Mesothelial cell of epicardium (in vitro differentiated cells): Measurements from ENCODE around the gene ING1. TPM values are rescaled to one million over a fixed set of nuclear protein-coding genes. Genes with fewer than 3 reads are reported as not detected.
"Not testable (repeated sequence)": the region's sequence is repeated elsewhere in the genome, so short reads cannot be mapped to it uniquely, and the experiment has no call there.

Experiments
- DNase-seq, 2 experiments: peaks; one replicate each; pipeline ENCODE4 v3.0.0; 2021; ENCODE audit warnings: low spot score in 2 of 2; ENCODE audit not compliant: unreplicated experiment in 2 of 2
- H3K27ac Mint-ChIP-seq: 2 replicates; pipeline ENCODE4 v1.8.0; 2021; ENCODE audit warnings: mixed read lengths
- H3K27me3 Mint-ChIP-seq: 2 replicates; pipeline ENCODE4 v1.8.0; 2021; ENCODE audit warnings: low read depth, mixed read lengths
- H3K36me3 Mint-ChIP-seq: 2 replicates; pipeline ENCODE4 v1.8.0; 2021; ENCODE audit warnings: mixed read lengths
- H3K4me1 Mint-ChIP-seq: 2 replicates; pipeline ENCODE4 v1.8.0; 2021; ENCODE audit warnings: mixed read lengths
- H3K4me3 Mint-ChIP-seq: 2 replicates; pipeline ENCODE4 v1.8.0; 2021; ENCODE audit warnings: mild to moderate bottlenecking, moderate library complexity, mixed read lengths
- H3K9me3 Mint-ChIP-seq: 2 replicates; pipeline ENCODE4 v1.8.0; 2021; ENCODE audit warnings: mixed read lengths
- total RNA-seq: library from RNA; stranded (reverse); gene quantifications from 3 replicates; pipeline ENCODE4 v1.2.1, GENCODE V29; 2021
- TF ChIP-seq, protein P1 (sequence below): fragments of 200-600 bp; sonication (generic); IDR thresholded peaks from one replicate; pipeline ENCODE4 v1.5.0; 2021; ENCODE audit warnings: antibody characterized with exemption; ENCODE audit not compliant: unreplicated experiment

Gene ING1
- total RNA-seq, 1 donor from 2014 or later = 19.1 TPM

- Mint-ChIP-seq H3K4me3 (no peak overlapping the region), H3K4me1 (no peaks in the 10 kb centered on the region), H3K27me3 (no peaks in the 10 kb centered on the region), H3K27ac (no peak overlapping the region), H3K9me3 (no peaks in the 10 kb centered on the region), H3K36me3 (peaks cover 22% of the 10 kb centered on the region)
- TF ChIP-seq, protein P1, sequence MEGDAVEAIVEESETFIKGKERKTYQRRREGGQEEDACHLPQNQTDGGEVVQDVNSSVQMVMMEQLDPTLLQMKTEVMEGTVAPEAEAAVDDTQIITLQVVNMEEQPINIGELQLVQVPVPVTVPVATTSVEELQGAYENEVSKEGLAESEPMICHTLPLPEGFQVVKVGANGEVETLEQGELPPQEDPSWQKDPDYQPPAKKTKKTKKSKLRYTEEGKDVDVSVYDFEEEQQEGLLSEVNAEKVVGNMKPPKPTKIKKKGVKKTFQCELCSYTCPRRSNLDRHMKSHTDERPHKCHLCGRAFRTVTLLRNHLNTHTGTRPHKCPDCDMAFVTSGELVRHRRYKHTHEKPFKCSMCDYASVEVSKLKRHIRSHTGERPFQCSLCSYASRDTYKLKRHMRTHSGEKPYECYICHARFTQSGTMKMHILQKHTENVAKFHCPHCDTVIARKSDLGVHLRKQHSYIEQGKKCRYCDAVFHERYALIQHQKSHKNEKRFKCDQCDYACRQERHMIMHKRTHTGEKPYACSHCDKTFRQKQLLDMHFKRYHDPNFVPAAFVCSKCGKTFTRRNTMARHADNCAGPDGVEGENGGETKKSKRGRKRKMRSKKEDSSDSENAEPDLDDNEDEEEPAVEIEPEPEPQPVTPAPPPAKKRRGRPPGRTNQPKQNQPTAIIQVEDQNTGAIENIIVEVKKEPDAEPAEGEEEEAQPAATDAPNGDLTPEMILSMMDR = no peak
- no peak for DNase-seq
Measured at GRCh38 chr13:110685305-110686020, 28.0 kb upstream of the ING1 start.

DNA sequence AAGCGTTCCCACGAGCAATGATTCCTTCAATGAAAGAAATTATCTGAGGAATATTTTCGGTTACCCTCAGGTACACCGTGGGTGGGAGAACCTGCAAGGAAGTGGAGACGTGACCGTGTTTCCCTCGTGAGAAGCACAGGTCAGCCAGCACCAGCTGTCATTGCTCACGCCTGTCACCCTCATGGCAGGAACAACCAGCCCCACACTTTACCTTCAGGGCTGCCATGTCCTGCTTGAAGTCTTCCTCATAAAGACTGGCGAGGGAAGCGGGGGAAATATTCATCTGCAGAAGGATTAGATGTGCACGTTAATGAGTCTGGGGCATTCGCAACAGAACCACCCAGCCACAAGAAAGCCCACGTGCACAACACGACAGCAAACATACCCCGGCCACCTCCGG is 25.8 kb upstream of the ING1 start:
- no peaks in the 10 kb centered on the region for H3K4me1 Mint-ChIP-seq
- no peak for DNase-seq
- H3K4me3 Mint-ChIP-seq = no peak overlapping the region
- H3K36me3 Mint-ChIP-seq = peaks cover 15% of the 10 kb centered on the region
- no peaks in the 10 kb centered on the region for H3K9me3 Mint-ChIP-seq
- H3K27ac Mint-ChIP-seq = no peak overlapping the region
- TF ChIP-seq, protein P1 = no peak
- H3K27me3 Mint-ChIP-seq = no peaks in the 10 kb centered on the region

DNA sequence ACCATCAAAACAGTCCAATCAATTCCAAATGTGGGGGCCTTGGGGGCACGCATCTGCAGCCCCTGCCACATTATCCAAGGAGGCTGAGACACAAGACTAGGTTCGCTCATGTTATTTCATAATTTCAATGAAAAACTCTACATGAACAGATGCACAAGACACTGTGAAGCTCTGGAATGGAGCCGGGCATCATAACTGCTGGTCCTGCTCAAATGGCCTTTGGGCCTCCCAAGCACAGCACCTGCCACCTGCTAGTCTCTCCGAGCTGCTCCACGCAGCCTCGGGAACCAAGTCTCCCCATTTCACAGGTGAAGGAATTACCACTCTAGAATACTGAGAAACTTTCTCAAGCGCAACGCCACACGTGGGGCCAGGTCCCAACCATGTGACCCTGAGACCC is 24.5 kb upstream of the ING1 start:
- no peak for DNase-seq
- no peaks in the 10 kb centered on the region for H3K4me1 Mint-ChIP-seq
- H3K27me3 Mint-ChIP-seq = no peaks in the 10 kb centered on the region
- H3K27ac Mint-ChIP-seq = no peak overlapping the region
- TF ChIP-seq, protein P1 = no peak
- H3K36me3 Mint-ChIP-seq = peaks cover 19% of the 10 kb centered on the region
- H3K9me3 Mint-ChIP-seq = no peaks in the 10 kb centered on the region
- no peak overlapping the region for H3K4me3 Mint-ChIP-seq

DNA sequence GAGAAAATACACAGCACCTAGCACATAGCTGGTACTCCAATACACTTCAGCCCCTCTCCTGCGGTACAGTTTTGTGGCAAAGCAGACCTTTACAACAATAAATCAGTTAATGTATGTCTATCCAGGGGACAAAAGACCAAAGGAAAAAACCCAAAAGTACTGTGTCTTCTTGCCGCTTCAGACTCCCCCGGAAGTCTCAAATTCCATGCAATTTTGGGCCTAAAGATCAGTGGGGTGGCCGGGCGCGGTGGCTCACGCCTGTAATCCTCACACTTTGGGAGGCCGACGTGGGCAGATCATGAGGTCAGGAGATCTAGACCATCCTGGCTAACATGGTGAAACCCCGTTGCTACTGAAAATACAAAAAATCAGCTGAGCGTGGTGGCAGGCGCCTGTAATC is 23.8 kb upstream of the ING1 start:
- Mint-ChIP-seq H3K9me3 (no peaks in the 10 kb centered on the region), H3K4me1 (no peaks in the 10 kb centered on the region), H3K4me3 (no peak overlapping the region), H3K27ac (no peak overlapping the region), H3K27me3 (no peaks in the 10 kb centered on the region), H3K36me3 (peaks cover 19% of the 10 kb centered on the region)
- DNase-seq = no peak
- TF ChIP-seq, protein P1 = no peak

- no peak for DNase-seq
- TF ChIP-seq, protein P1 = no peak
- H3K27me3 Mint-ChIP-seq = no peaks in the 10 kb centered on the region
- no peaks in the 10 kb centered on the region for H3K9me3 Mint-ChIP-seq
- no peaks in the 10 kb centered on the region for H3K4me1 Mint-ChIP-seq
- H3K27ac Mint-ChIP-seq = no peak overlapping the region
- peaks cover 16% of the 10 kb centered on the region for H3K36me3 Mint-ChIP-seq
- no peak overlapping the region for H3K4me3 Mint-ChIP-seq
Measured at GRCh38 chr13:110690516-110690915, 23.0 kb upstream of the ING1 start.

- not testable (repeated sequence) for DNase-seq, H3K27ac Mint-ChIP-seq, H3K9me3 Mint-ChIP-seq, H3K4me3 Mint-ChIP-seq, H3K27me3 Mint-ChIP-seq, H3K4me1 Mint-ChIP-seq
- H3K36me3 Mint-ChIP-seq = peaks cover 31% of the 10 kb centered on the region
Measured at GRCh38 chr13:110695774-110696173, 17.7 kb upstream of the ING1 start.
